Smooth muscle cell (in vitro differentiated cells): Measurements from ENCODE around the gene GET4. TPM values are rescaled to one million over a fixed set of nuclear protein-coding genes. Genes with fewer than 3 reads are reported as not detected.

Experiments
- DNase-seq: peaks from one replicate; lab custom pipeline; 2025; ENCODE audit not compliant: unreplicated experiment; lab: John Stamatoyannopoulos, UW
- H2AFZ ChIP-seq: fragments of 200-600 bp; sonication (generic); 2 replicates; pipeline ENCODE4 v1.6.0; 2016; ENCODE audit warnings: antibody characterized with exemption, low read depth, mild to moderate bottlenecking
- H3F3A ChIP-seq: fragments of 200-600 bp; sonication (generic); 2 replicates; pipeline ENCODE4 v1.6.0; 2017; ENCODE audit warnings: antibody characterized with exemption, low read depth
- H3K27ac ChIP-seq: fragments of 200-600 bp; sonication (generic); 2 replicates; pipeline ENCODE4 v1.5.1; 2016; ENCODE audit warnings: low read depth, mild to moderate bottlenecking
- H3K27me3 ChIP-seq: fragments of 200-600 bp; sonication (generic); 2 replicates; pipeline ENCODE4 v1.6.1; 2016; ENCODE audit warnings: low read depth, mild to moderate bottlenecking
- H3K36me3 ChIP-seq: fragments of 200-600 bp; sonication (generic); 2 replicates; pipeline ENCODE4 v1.5.1; 2016; ENCODE audit warnings: low read depth
- H3K4me1 ChIP-seq: fragments of 200-600 bp; sonication (generic); 2 replicates; pipeline ENCODE4 v1.5.1; 2016; ENCODE audit warnings: low read depth
- H3K4me2 ChIP-seq: fragments of 200-600 bp; sonication (generic); 2 replicates; pipeline ENCODE4 v1.6.0; 2016; ENCODE audit warnings: mild to moderate bottlenecking
- H3K4me3 ChIP-seq: fragments of 200-600 bp; sonication (generic); 2 replicates; pipeline ENCODE4 v1.5.1; 2016; ENCODE audit warnings: mild to moderate bottlenecking
- H3K79me2 ChIP-seq: fragments of 200-600 bp; sonication (generic); 2 replicates; pipeline ENCODE4 v1.6.0; 2016; ENCODE audit warnings: low read depth, mild to moderate bottlenecking
- H3K9ac ChIP-seq: fragments of 200-600 bp; sonication (generic); 2 replicates; pipeline ENCODE4 v1.6.0; 2016; ENCODE audit warnings: low read depth
- H3K9me3 ChIP-seq: fragments of 200-600 bp; sonication (generic); replicated peaks from 2 replicates; pipeline ENCODE4 v1.5.1; 2016; ENCODE audit warnings: low read depth
- H4K20me1 ChIP-seq: fragments of 200-600 bp; sonication (generic); 2 replicates; pipeline ENCODE4 v1.6.0; 2016; ENCODE audit warnings: low read depth
- CTCF ChIP-seq: fragments of 200-600 bp; sonication (generic); IDR thresholded peaks from 2 replicates; pipeline ENCODE4 v1.5.1; 2017; ENCODE audit warnings: borderline replicate concordance, mild to moderate bottlenecking, antibody characterized with exemption; ENCODE audit not compliant: insufficient read depth, poor library complexity, severe bottlenecking
- WGBS: methylation state at CpG from one replicate; pipeline ENCODE4 v1.1.7; 2016; ENCODE audit warnings: low lambda C conversion rate; 5-methylcytosine and 5-hydroxymethylcytosine counted together
- polyA plus RNA-seq: library from polyadenylated mRNA; unstranded; fragments of >200 nt; fragmentation: Nextera tagmentation; extraction: Ambion mirVana; gene quantifications from 2 replicates; pipeline ENCODE4 v1.2.1, GENCODE V29; 2016
- total RNA-seq: library from RNA; depleted of rRNA; stranded (reverse); fragments of >200 nt; gene quantifications from 2 replicates; pipeline ENCODE4 v1.2.3, GENCODE V29; 2014

GET4 gene
- total and polyA plus RNA-seq, 2 experiments from 2014 or later = 26.3 to 39.9 TPM

DNA sequence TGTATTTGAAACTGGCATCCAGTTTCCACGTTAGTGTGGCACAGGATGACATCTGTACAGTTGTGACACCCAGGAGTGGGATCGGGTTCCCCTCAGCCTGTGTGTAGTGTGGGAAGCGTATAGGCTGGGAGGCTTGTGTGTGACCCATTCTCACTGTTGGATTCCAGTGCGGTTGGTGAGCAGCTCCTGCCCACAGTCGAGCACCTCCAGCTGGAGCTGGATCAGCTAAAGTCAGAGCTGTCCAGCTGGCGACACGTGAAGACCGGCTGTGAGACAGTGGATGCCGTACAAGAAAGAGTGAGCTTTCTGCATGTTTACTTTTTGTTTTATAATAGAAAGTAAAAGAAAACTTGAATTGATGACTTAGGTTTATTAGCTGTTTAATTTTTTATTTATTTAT is 18.7 kb upstream of the GET4 start:
- Histone ChIP-seq H2AFZ (no peak overlapping the region), H3K9ac (no peak overlapping the region), H3K9me3 (no peaks in the 10 kb centered on the region), H3K27ac (no peak overlapping the region), H4K20me1 (no peaks in the 10 kb centered on the region), H3K4me3 (no peak overlapping the region), H3K4me1 (no peaks in the 10 kb centered on the region), H3K79me2 (no peaks in the 10 kb centered on the region), H3F3A (no peaks in the 10 kb centered on the region), H3K4me2 (no peak overlapping the region), H3K36me3 (peaks cover 10% of the 10 kb centered on the region), H3K27me3 (no peaks in the 10 kb centered on the region)
- no peak for TF ChIP-seq CTCF
- 98% methylated on average over 9 of the region's 9 CpGs for WGBS
- no peak for DNase-seq

DNA sequence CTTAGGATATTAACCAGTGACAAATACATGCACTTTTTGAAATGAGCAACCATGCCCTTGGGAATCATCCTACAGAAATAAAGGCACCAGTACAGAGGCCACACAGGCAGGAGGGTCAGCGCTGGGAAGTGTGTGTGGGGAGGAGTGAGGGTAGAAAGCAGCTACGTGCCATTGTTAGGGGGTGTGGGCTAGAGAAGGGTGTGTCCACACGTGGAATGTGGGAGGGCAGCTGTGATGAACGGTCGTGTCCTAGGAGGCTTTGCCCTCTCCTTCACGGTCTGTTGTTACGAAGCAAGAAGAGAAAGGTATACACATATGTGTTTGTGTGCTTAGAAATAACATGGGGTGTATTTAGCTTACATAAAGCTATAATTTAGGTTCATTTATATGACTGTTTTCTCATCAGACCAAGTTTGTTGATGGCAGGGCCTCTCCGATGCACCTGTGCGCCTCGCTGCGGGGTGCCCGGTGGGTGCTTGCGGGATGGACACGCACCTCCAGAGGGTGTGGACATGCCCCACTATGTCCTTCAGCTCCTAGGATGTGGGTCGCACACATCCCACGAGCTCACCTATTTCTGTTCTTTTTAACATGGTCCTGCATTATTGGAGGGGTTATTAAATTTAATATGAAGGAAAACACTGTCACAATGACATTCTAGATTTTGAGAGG is 16.9 kb upstream of the GET4 start:
- no peak for TF ChIP-seq CTCF
- 86% methylated on average over 16 of the region's 16 CpGs for WGBS
- Histone ChIP-seq H3K27ac (no peak overlapping the region), H3K9ac (no peak overlapping the region), H3K9me3 (no peaks in the 10 kb centered on the region), H3K27me3 (no peaks in the 10 kb centered on the region), H3K36me3 (peaks cover 10% of the 10 kb centered on the region), H3K4me3 (no peak overlapping the region), H3F3A (no peaks in the 10 kb centered on the region), H3K79me2 (no peaks in the 10 kb centered on the region), H4K20me1 (no peaks in the 10 kb centered on the region), H3K4me2 (no peak overlapping the region), H2AFZ (no peak overlapping the region), H3K4me1 (no peaks in the 10 kb centered on the region)
- no peak for DNase-seq

DNA sequence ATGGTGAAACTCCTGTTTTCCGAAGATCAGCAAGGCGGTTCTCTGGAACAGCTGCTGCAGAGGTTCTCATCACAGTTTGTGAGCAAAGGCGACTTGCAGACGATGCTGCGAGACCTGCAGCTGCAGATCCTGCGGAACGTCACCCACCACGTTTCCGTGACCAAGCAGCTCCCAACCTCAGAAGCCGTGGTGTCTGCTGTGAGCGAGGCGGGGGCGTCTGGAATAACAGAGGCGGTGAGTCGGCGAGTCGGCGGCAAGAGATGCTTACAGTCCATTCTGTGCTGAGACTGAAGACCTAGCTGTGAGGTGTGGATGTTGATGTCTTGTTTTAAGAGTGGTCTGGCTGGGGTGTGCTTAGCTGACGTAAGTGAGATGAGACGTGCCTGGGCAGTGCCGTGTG is 16.2 kb upstream of the GET4 start:
- TF ChIP-seq CTCF = no peak
- Histone ChIP-seq H3K4me2 (no peak overlapping the region), H3K9ac (no peak overlapping the region), H3K36me3 (peaks cover 13% of the 10 kb centered on the region), H3K4me1 (no peaks in the 10 kb centered on the region), H4K20me1 (no peaks in the 10 kb centered on the region), H3K4me3 (no peak overlapping the region), H3K27me3 (no peaks in the 10 kb centered on the region), H2AFZ (no peak overlapping the region), H3F3A (no peaks in the 10 kb centered on the region), H3K27ac (peak overlapping the region; percentile 44), H3K79me2 (no peaks in the 10 kb centered on the region), H3K9me3 (no peaks in the 10 kb centered on the region)
- DNase-seq = no peak
- WGBS = 77% methylated on average over 21 of the region's 21 CpGs

DNA sequence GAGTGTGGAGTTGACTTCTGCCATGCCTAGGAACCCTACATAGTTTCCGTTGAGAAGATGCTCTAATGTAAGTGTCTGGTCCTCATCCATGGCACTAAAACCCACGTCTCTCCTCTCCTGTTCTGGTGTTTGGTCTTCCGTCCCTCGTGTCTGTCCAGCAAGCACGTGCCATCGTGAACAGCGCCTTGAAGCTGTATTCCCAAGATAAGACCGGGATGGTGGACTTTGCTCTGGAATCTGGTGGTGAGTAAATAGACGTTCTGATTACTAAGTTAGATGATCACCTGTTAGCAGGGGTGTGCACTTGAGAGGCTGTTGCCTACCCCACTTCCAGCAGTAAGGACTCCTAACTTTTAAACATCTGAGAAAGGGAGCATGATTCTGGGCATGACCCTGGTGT is 15.1 kb upstream of the GET4 start:
- H3K36me3 ChIP-seq = peaks cover 13% of the 10 kb centered on the region
- no peak overlapping the region for H3K4me2 ChIP-seq
- no peak for DNase-seq
- no peak overlapping the region for H3K9ac ChIP-seq
- no peaks in the 10 kb centered on the region for H3K9me3 ChIP-seq
- H3F3A ChIP-seq = no peaks in the 10 kb centered on the region
- no peak for TF ChIP-seq CTCF
- 99% methylated on average over 9 of the region's 9 CpGs for WGBS
- H2AFZ ChIP-seq = no peak overlapping the region
- no peaks in the 10 kb centered on the region for H4K20me1 ChIP-seq
- no peaks in the 10 kb centered on the region for H3K27me3 ChIP-seq
- H3K79me2 ChIP-seq = no peaks in the 10 kb centered on the region
- H3K4me1 ChIP-seq = no peaks in the 10 kb centered on the region
- H3K4me3 ChIP-seq = no peak overlapping the region
- H3K27ac ChIP-seq = no peak overlapping the region
